ENCODE measurements around the gene RBM48. TPM values are rescaled to one million over a fixed set of nuclear protein-coding genes. Genes with fewer than 3 reads are reported as not detected.

RBM48 gene
- total and polyA plus RNA-seq, 9 donors, result 9.4 to 13.8 (median 11.7) TPM

DNA sequence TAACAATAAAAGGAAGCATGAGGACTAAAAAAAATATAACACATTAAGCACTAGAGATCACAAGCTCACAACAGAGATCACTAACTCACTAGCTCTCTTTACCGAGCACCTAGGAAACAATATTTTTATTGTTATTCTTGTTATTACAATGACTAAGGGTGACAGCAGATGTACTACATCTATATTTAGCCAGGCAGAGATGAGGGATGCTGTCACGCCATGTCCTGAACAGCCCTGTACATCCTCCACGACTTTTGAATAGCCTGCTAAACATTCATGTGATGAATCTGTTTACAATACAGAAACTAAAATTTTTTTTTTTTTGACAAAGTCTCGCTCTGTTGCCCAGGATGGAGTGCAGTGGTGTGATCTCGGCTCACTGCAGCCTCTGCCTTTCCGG is 38.9 kb downstream of the RBM48 start:
- WGBS (ENCODE audit: insufficient coverage), result 100% methylated on average over 2 of the region's 6 CpGs
- Histone ChIP-seq H3K4me3 (ENCODE audit: low read length) (no peak overlapping the region), H3K36me3 (ENCODE audit: control insufficient read depth, insufficient read depth, low read length) (peaks cover 41% of the 10 kb centered on the region), H3K4me1 (ENCODE audit: control insufficient read depth, insufficient read depth, low read length) (no peaks in the 10 kb centered on the region), H3K27me3 (ENCODE audit: control insufficient read depth, insufficient read depth, low read length) (no peaks in the 10 kb centered on the region), H3K9me3 (replicated peaks; ENCODE audit: control insufficient read depth, low read depth, low read length) (no peaks in the 10 kb centered on the region), H3K27ac (ENCODE audit: low read length) (no peak overlapping the region)
- no peak for DNase-seq

DNA sequence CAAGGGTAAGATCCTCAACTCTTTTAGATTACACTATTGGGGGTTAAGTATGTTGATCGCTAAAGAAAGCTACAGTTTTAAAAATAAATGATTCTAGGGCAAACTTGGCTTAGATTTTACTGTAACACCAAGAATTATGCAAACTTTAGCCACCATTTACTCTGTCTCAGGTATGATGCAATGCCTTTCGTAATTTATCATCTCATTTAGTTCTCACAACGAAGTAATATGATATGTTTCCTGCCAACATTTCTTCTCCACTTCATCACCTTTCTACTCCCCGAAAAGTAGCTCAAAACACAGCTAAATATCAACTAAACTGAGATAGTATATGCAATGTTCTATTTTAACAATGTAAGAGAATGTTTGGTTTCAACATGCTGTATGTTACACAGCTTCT is 40.5 kb downstream of the RBM48 start:
- WGBS (ENCODE audit: insufficient coverage), result no CpG with 5 or more reads among the region's 4 CpGs
- Histone ChIP-seq H3K27ac (ENCODE audit: low read length) (no peak overlapping the region), H3K36me3 (ENCODE audit: control insufficient read depth, insufficient read depth, low read length) (peaks cover 33% of the 10 kb centered on the region), H3K27me3 (ENCODE audit: control insufficient read depth, insufficient read depth, low read length) (no peaks in the 10 kb centered on the region), H3K4me1 (ENCODE audit: control insufficient read depth, insufficient read depth, low read length) (no peaks in the 10 kb centered on the region), H3K9me3 (replicated peaks; ENCODE audit: control insufficient read depth, low read depth, low read length) (no peaks in the 10 kb centered on the region), H3K4me3 (ENCODE audit: low read length) (no peak overlapping the region)
- no peak for DNase-seq

DNA sequence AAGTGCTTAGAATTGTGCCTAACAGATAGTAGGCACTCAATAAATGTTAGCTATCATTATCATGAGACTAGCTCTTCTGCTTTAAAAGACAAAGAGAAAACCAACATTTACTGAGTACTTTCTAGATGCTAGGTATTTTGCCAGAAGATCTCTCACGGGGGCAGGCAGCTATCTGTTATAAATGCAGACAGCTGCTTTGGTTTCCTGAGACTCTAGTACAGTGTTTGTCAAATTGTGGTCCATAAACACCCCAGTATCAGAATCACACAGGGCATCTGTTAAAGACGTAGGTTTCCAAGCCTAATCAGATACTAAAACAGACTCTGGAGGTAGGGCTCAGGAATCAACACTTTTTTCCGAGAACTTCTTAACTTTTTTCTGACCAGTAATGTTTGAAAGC is 47.7 kb downstream of the RBM48 start:
- no peak overlapping the region for H3K27ac ChIP-seq (ENCODE audit: low read length)
- H3K9me3 ChIP-seq (replicated peaks; ENCODE audit: control insufficient read depth, low read depth, low read length), result no peaks in the 10 kb centered on the region
- no peaks in the 10 kb centered on the region for H3K4me1 ChIP-seq (ENCODE audit: control insufficient read depth, insufficient read depth, low read length)
- H3K36me3 ChIP-seq (ENCODE audit: control insufficient read depth, insufficient read depth, low read length), result peaks cover 34% of the 10 kb centered on the region
- DNase-seq, result no peak
- no peaks in the 10 kb centered on the region for H3K27me3 ChIP-seq (ENCODE audit: control insufficient read depth, insufficient read depth, low read length)
- no CpG with 5 or more reads among the region's 3 CpGs for WGBS (ENCODE audit: insufficient coverage)
- H3K4me3 ChIP-seq (ENCODE audit: low read length), result no peak overlapping the region

DNA sequence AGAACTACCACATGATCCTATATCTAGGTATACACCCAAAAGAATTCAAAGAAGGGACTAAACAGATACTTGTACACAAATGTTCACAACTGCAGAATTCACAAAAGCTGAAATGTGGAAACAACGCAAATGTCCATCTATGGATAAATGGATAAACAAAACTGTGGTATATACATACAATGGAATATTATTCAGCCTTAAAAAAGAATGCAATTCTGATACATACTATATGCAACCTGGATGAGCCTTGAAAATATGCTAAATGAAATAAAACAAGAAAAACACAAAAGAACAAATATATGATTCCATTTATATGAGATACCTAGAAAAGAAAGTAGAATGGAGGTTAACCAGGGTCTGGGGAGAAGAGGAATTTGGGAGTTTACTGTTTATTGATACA is 54.4 kb downstream of the RBM48 start:
- Histone ChIP-seq H3K27me3 (ENCODE audit: control insufficient read depth, insufficient read depth, low read length) (no peaks in the 10 kb centered on the region), H3K9me3 (replicated peaks; ENCODE audit: control insufficient read depth, low read depth, low read length) (no peaks in the 10 kb centered on the region), H3K4me3 (ENCODE audit: low read length) (no peak overlapping the region), H3K36me3 (ENCODE audit: control insufficient read depth, insufficient read depth, low read length) (peaks cover 19% of the 10 kb centered on the region), H3K4me1 (ENCODE audit: control insufficient read depth, insufficient read depth, low read length) (no peaks in the 10 kb centered on the region), H3K27ac (ENCODE audit: low read length) (no peak overlapping the region)
- no peak for DNase-seq
- no CpG with 5 or more reads among the region's 1 CpG for WGBS (ENCODE audit: insufficient coverage)

DNA sequence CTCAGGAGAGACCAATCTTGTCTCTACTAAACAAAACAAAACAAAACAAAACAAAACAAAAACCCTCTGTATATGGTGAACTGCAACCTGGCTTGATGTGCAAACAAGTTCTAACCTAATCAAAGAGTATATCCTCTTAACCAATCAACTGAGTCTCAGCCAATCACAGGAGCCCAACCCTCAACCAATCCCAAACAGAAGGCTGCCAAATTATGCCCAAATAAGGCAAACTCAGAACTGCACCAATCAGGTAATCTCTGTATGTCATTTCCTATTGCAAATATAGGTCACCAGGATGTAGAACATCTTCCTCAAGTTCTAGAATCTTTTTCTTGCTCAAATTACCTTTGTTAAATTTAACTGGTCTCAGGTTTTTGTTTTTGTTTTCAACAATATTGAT is 56.4 kb downstream of the RBM48 start:
- no peak for DNase-seq
- no peak overlapping the region for H3K27ac ChIP-seq (ENCODE audit: low read length)
- no peaks in the 10 kb centered on the region for H3K9me3 ChIP-seq (replicated peaks; ENCODE audit: control insufficient read depth, low read depth, low read length)
- no peaks in the 10 kb centered on the region for H3K27me3 ChIP-seq (ENCODE audit: control insufficient read depth, insufficient read depth, low read length)
- peaks cover 8% of the 10 kb centered on the region for H3K4me1 ChIP-seq (ENCODE audit: control insufficient read depth, insufficient read depth, low read length)
- peaks cover 5% of the 10 kb centered on the region for H3K36me3 ChIP-seq (ENCODE audit: control insufficient read depth, insufficient read depth, low read length)
- H3K4me3 ChIP-seq (ENCODE audit: low read length), result no peak overlapping the region

DNA sequence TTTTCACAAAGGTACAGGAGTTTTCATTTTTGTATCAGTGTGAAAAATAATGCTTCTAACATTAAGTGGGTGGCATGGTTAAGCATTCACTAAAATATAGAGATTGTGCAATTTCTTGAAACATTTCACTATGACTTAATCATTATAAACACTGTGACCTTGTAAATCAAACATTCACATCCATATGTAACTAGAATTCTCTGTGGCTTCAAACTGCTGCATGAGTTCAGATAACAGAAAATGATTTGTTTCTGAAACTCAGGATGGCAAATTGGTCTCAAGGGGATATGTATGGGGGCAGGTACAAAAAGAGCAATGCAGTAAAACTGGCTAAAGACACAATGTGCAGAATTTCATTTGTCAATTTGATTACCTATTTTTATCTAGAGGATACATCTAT is 57.8 kb downstream of the RBM48 start:
- Histone ChIP-seq H3K36me3 (ENCODE audit: control insufficient read depth, insufficient read depth, low read length) (no peaks in the 10 kb centered on the region), H3K9me3 (replicated peaks; ENCODE audit: control insufficient read depth, low read depth, low read length) (no peaks in the 10 kb centered on the region), H3K4me1 (ENCODE audit: control insufficient read depth, insufficient read depth, low read length) (peaks cover 12% of the 10 kb centered on the region), H3K4me3 (ENCODE audit: low read length) (no peak overlapping the region), H3K27ac (ENCODE audit: low read length) (no peak overlapping the region), H3K27me3 (ENCODE audit: control insufficient read depth, insufficient read depth, low read length) (no peaks in the 10 kb centered on the region)
- DNase-seq, result no peak

DNA sequence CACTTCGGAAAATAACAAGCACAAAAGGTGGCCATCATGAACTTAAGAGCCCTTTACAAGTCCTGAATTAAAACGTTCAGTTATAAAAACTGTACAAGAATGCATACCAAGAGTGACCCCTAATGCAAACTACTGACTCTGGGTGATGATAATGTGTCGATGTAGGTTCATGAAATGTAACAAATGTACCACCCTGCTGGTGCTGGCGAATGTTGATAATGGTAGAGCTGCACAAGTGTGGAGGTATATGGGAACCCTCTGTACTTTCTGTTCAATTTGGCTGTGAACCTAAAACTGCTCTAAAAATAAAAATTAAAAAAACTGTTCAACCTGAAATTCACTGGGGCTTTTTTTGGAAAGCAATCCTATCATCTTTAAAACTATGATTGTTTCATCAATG is 58.2 kb downstream of the RBM48 start:
- no peak overlapping the region for H3K4me3 ChIP-seq (ENCODE audit: low read length)
- H3K27me3 ChIP-seq (ENCODE audit: control insufficient read depth, insufficient read depth, low read length), result no peaks in the 10 kb centered on the region
- H3K4me1 ChIP-seq (ENCODE audit: control insufficient read depth, insufficient read depth, low read length), result peaks cover 12% of the 10 kb centered on the region
- no CpG with 5 or more reads among the region's 4 CpGs for WGBS (ENCODE audit: insufficient coverage)
- no peaks in the 10 kb centered on the region for H3K9me3 ChIP-seq (replicated peaks; ENCODE audit: control insufficient read depth, low read depth, low read length)
- DNase-seq, result no peak
- no peaks in the 10 kb centered on the region for H3K36me3 ChIP-seq (ENCODE audit: control insufficient read depth, insufficient read depth, low read length)
- no peak overlapping the region for H3K27ac ChIP-seq (ENCODE audit: low read length)

Other genes starting within 250 kb of the RBM48 start
- 22.3 TPM for gene GATAD1, start 81.3 kb upstream of the RBM48 start, total RNA-seq
- 10 to 100 TPM; 16.9 to 29.1 (median 22.5) TPM for gene GATAD1, start 81.3 kb upstream of the RBM48 start, polyA plus RNA-seq (ENCODE audit: insufficient read depth in 1 of 8, insufficient read length in 8 of 8, low replicate concordance in 1 of 8)
- gene ERVW-1, start 50.8 kb upstream of the RBM48 start, total RNA-seq, result 0.40 TPM
- 1 to 10 TPM in 1 of 8 donors, under 1 TPM in 7; 0.38 to 1.6 (median 0.70) TPM for gene ERVW-1, start 50.8 kb upstream of the RBM48 start, polyA plus RNA-seq (ENCODE audit: insufficient read depth in 1 of 8, insufficient read length in 8 of 8, low replicate concordance in 1 of 8)
- 19.8 TPM for gene PEX1, start 275 bp upstream of the RBM48 start, total RNA-seq
- gene PEX1, start 275 bp upstream of the RBM48 start, polyA plus RNA-seq (ENCODE audit: insufficient read depth in 1 of 8, insufficient read length in 8 of 8, low replicate concordance in 1 of 8), result 10 to 100 TPM; 13.0 to 25.6 (median 17.8) TPM
- 26.6 TPM for gene FAM133B, start 61.6 kb downstream of the RBM48 start, total RNA-seq
- 10 to 100 TPM; 23.1 to 33.5 (median 29.1) TPM for gene FAM133B, start 61.6 kb downstream of the RBM48 start, polyA plus RNA-seq (ENCODE audit: insufficient read depth in 1 of 8, insufficient read length in 8 of 8, low replicate concordance in 1 of 8)

Measured in muscle of leg (tissue), 11 donors.